Activated B cell treated with CpG ODN at 0.5 μM for 24 hours (primary cell): ENCODE data around the gene CUL4A. TPM values are rescaled to one million over a fixed set of nuclear protein-coding genes. Genes with fewer than 3 reads are reported as not detected.

ENCODE experiments used
- ATAC-seq: fragments of 200-7000 bp; cut with Tn5 transposase; one replicate; pipeline ENCODE4 v1.10.0; 2021; ENCODE audit warnings: low read depth, mild to moderate bottlenecking, moderate library complexity
- CTCF ChIA-PET: fragments of 350-600 bp; sonication (Branson Sonifier 250); formaldehyde crosslinking; loops from one replicate; lab custom pipeline; 2021; ENCODE audit warnings: antibody characterized with exemption; lab: Charles Lee
- POLR2A ChIA-PET: fragments of 350-600 bp; sonication (Branson Sonifier 250); formaldehyde crosslinking; loops from one replicate; lab custom pipeline; 2021; ENCODE audit warnings: antibody characterized with exemption; lab: Charles Lee
- DNase-seq: peaks from one replicate; pipeline ENCODE4 v3.0.0; 2022
- H3K27ac Mint-ChIP-seq: one replicate; pipeline ENCODE4 v1.8.0; 2020; ENCODE audit warnings: mixed read lengths
- H3K27me3 Mint-ChIP-seq: one replicate; pipeline ENCODE4 v1.8.0; 2021; ENCODE audit warnings: mixed read lengths
- H3K36me3 Mint-ChIP-seq: one replicate; pipeline ENCODE4 v1.8.0; 2021; ENCODE audit warnings: low read depth, mixed read lengths
- H3K4me1 Mint-ChIP-seq: one replicate; pipeline ENCODE4 v1.8.0; 2021; ENCODE audit warnings: mixed read lengths
- H3K4me3 Mint-ChIP-seq: one replicate; pipeline ENCODE4 v1.8.0; 2020; ENCODE audit warnings: mild to moderate bottlenecking, mixed read lengths
- H3K9me3 Mint-ChIP-seq: one replicate; pipeline ENCODE4 v1.8.0; 2020; ENCODE audit warnings: mixed read lengths
- intact Hi-C: fragments of 100-400 bp; cut with micrococcal nuclease; formaldehyde crosslinking; loops from one replicate; pipeline ENCODE4 v1.15.1; 2024
- total RNA-seq: library from RNA; stranded (reverse); gene quantifications from 2 replicates; pipeline ENCODE4 v1.2.3, GENCODE V29; 2022
- TF ChIP-seq, protein P1 (sequence below): fragments of 200-600 bp; IDR thresholded peaks from one replicate; pipeline ENCODE4 v1.8.0; 2022; ENCODE audit warnings: antibody characterized with exemption, mild to moderate bottlenecking

Gene CUL4A
- total RNA-seq, 1 donor from 2014 or later = 77.2 TPM

DNA sequence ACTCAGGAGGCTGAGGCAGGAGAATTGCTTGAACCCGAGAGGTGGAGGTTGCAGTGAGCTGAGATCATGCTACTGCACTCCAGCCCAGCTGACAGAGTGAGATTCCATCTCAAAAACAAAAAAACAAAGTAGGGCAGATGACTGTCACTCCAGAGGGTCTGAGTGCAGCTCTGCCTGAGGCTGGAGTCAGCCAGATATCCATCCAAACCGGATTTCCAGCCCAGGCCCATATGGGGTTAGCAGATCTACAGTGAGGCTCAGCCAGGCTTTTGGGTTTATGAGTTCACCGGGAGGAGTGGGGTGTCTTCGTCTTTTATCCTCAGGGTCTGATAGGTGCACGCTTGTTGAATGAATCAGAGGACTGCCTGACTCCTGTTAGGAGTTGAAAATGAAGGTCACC, 106.6 kb downstream of the CUL4A start:
- ChIA-PET CTCF (no interaction called here), POLR2A (no interaction called here)
- Mint-ChIP-seq H3K4me1 (no peaks in the 10 kb centered on the region), H3K9me3 (no peaks in the 10 kb centered on the region), H3K27me3 (no peaks in the 10 kb centered on the region), H3K4me3 (no peak overlapping the region), H3K36me3 (peaks cover 70% of the 10 kb centered on the region), H3K27ac (no peak overlapping the region)
- intact Hi-C loops = no loop called here
- no peak for DNase-seq
- TF ChIP-seq, protein P1, sequence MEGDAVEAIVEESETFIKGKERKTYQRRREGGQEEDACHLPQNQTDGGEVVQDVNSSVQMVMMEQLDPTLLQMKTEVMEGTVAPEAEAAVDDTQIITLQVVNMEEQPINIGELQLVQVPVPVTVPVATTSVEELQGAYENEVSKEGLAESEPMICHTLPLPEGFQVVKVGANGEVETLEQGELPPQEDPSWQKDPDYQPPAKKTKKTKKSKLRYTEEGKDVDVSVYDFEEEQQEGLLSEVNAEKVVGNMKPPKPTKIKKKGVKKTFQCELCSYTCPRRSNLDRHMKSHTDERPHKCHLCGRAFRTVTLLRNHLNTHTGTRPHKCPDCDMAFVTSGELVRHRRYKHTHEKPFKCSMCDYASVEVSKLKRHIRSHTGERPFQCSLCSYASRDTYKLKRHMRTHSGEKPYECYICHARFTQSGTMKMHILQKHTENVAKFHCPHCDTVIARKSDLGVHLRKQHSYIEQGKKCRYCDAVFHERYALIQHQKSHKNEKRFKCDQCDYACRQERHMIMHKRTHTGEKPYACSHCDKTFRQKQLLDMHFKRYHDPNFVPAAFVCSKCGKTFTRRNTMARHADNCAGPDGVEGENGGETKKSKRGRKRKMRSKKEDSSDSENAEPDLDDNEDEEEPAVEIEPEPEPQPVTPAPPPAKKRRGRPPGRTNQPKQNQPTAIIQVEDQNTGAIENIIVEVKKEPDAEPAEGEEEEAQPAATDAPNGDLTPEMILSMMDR = no peak
- ATAC-seq = no peak

Other genes starting within 250 kb of the CUL4A start
- gene MCF2L, start 240.4 kb upstream of the CUL4A start, total RNA-seq = 2.1 and 3.4 TPM in 2 replicates
- not detected in 2 replicates for gene F7, start 103.8 kb upstream of the CUL4A start, total RNA-seq
- not detected in 2 replicates for gene F10, start 86.8 kb upstream of the CUL4A start, total RNA-seq
- gene PROZ, start 51.0 kb upstream of the CUL4A start, total RNA-seq = not detected in 2 replicates
- 35.6 and 43.1 TPM in 2 replicates for gene PCID2, start 944 bp upstream of the CUL4A start, total RNA-seq
- gene LAMP1, start 87.6 kb downstream of the CUL4A start, total RNA-seq = 83.7 and 86.2 TPM in 2 replicates
- gene GRTP1, start 154.5 kb downstream of the CUL4A start, total RNA-seq = not detected in 2 replicates
- gene ADPRHL1, start 243.9 kb downstream of the CUL4A start, total RNA-seq = 0.84 and 0.93 TPM in 2 replicates